ENCODE results near the gene KIRREL1. TPM values are rescaled to one million over a fixed set of nuclear protein-coding genes. Genes with fewer than 3 reads are reported as not detected.

The KIRREL1 gene
- total RNA-seq, 1 donor, result 174 TPM

- H3K4me2 ChIP-seq (ENCODE audit: insufficient read depth, low read length), result no peak overlapping the region
- no peaks in the 10 kb centered on the region for H4K20me1 ChIP-seq (ENCODE audit: insufficient read depth, low read length)
- no peak overlapping the region for H2AFZ ChIP-seq (ENCODE audit: low read length)
- H3K4me3 ChIP-seq (ENCODE audit: insufficient read depth, low read length), result no peak overlapping the region
- no peak for DNase-seq (ENCODE audit: insufficient read length, low spot score, missing footprints)
- no peak overlapping the region for H3K27ac ChIP-seq (ENCODE audit: low read depth, low read length)
- no peaks in the 10 kb centered on the region for H3K4me1 ChIP-seq (ENCODE audit: insufficient read depth, low read length)
- no peaks in the 10 kb centered on the region for H3K27me3 ChIP-seq (ENCODE audit: insufficient read depth, low read length)
- no peaks in the 10 kb centered on the region for H3K79me2 ChIP-seq (ENCODE audit: insufficient read depth, low read length)
- H3K9me3 ChIP-seq (ENCODE audit: low read depth, low read length), result no peaks in the 10 kb centered on the region
- H3K36me3 ChIP-seq (ENCODE audit: insufficient read depth, low read length), result no peaks in the 10 kb centered on the region
- no peak for TF ChIP-seq CTCF (IDR thresholded peaks at IDR 0.05; ENCODE audit: extremely low read depth, low read depth, low read length)
Observed at GRCh38 chr1:158131217-158131616, 137.8 kb downstream of the KIRREL1 start.

DNA sequence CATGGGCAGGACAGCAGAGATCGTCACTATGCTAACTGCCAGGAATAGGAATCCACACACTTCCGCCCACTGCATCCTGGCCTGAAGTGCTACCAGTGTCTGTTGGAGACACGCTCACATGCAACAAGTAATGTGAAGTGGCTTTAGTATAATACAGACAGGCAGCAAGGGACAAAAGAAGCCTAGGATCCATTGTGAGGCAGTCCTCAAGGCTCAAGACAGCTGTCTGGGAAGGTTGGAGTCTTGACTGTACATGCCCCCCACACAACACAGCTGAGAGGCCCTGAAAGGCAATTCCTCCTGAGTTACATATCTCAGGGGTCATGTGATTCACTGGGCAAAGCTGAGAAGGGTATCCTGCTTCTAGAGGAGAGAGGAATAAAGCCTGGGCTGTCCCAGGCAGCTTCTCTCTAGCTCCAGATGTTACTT is 147.3 kb downstream of the KIRREL1 start:
- Histone ChIP-seq H4K20me1 (ENCODE audit: insufficient read depth, low read length) (no peaks in the 10 kb centered on the region), H3K27me3 (ENCODE audit: insufficient read depth, low read length) (peaks cover 4% of the 10 kb centered on the region), H3K27ac (ENCODE audit: low read depth, low read length) (no peak overlapping the region), H3K9me3 (ENCODE audit: low read depth, low read length) (no peaks in the 10 kb centered on the region), H3K4me2 (ENCODE audit: insufficient read depth, low read length) (no peak overlapping the region), H3K4me3 (ENCODE audit: insufficient read depth, low read length) (no peak overlapping the region), H2AFZ (ENCODE audit: low read length) (peak overlapping the region; percentile 2), H3K36me3 (ENCODE audit: insufficient read depth, low read length) (no peaks in the 10 kb centered on the region), H3K4me1 (ENCODE audit: insufficient read depth, low read length) (no peaks in the 10 kb centered on the region), H3K79me2 (ENCODE audit: insufficient read depth, low read length) (no peaks in the 10 kb centered on the region)
- TF ChIP-seq CTCF (IDR thresholded peaks at IDR 0.05; ENCODE audit: extremely low read depth, low read depth, low read length), result no peak
- DNase-seq (ENCODE audit: insufficient read length, low spot score, missing footprints), result no peak

DNA sequence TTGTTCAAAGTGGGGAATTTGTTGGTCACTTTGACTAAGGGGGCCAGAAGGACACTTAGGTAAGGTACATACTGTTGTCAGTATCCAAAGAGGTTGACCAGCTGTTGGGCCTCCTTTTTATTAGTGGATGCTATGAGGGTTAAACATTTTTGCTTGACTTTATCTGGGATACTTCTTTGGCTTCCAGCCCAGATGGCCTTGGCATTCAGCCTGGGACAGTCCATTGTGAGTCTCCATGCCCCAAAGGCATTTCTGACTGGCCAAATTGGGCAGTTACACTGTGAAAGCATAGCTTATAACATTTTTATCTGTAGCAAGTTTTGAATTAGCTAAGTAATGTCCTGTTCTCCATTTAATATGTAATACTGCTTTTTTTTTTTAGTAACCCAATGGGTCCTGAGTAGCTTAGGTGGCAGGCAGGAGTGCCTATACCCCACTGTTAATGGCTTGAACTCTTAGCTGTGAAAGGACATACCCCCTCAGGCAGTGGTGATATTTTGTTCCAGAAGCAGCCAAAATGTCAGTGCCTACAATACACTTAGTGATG is 151.8 kb downstream of the KIRREL1 start:
- H3K4me3 ChIP-seq (ENCODE audit: insufficient read depth, low read length), result no peak overlapping the region
- no peak overlapping the region for H3K27ac ChIP-seq (ENCODE audit: low read depth, low read length)
- no peak overlapping the region for H3K4me2 ChIP-seq (ENCODE audit: insufficient read depth, low read length)
- H4K20me1 ChIP-seq (ENCODE audit: insufficient read depth, low read length), result no peaks in the 10 kb centered on the region
- no peak overlapping the region for H2AFZ ChIP-seq (ENCODE audit: low read length)
- H3K79me2 ChIP-seq (ENCODE audit: insufficient read depth, low read length), result no peaks in the 10 kb centered on the region
- TF ChIP-seq CTCF (IDR thresholded peaks at IDR 0.05; ENCODE audit: extremely low read depth, low read depth, low read length), result no peak
- peaks cover 13% of the 10 kb centered on the region for H3K4me1 ChIP-seq (ENCODE audit: insufficient read depth, low read length)
- no peaks in the 10 kb centered on the region for H3K36me3 ChIP-seq (ENCODE audit: insufficient read depth, low read length)
- no peaks in the 10 kb centered on the region for H3K27me3 ChIP-seq (ENCODE audit: insufficient read depth, low read length)
- no peaks in the 10 kb centered on the region for H3K9me3 ChIP-seq (ENCODE audit: low read depth, low read length)
- no peak for DNase-seq (ENCODE audit: insufficient read length, low spot score, missing footprints)

GRCh38 chr1:158146165-158146564 is 152.7 kb downstream of the KIRREL1 start:
- no peak for DNase-seq (ENCODE audit: insufficient read length, low spot score, missing footprints)
- no peak overlapping the region for H3K4me2 ChIP-seq (ENCODE audit: insufficient read depth, low read length)

More at GRCh38 chr1:158146165-158146564, 152.7 kb downstream of the KIRREL1 start:
- no peak for TF ChIP-seq CTCF (IDR thresholded peaks at IDR 0.05; ENCODE audit: extremely low read depth, low read depth, low read length)
- Histone ChIP-seq H3K27me3 (ENCODE audit: insufficient read depth, low read length) (no peaks in the 10 kb centered on the region), H2AFZ (ENCODE audit: low read length) (no peak overlapping the region), H3K79me2 (ENCODE audit: insufficient read depth, low read length) (no peaks in the 10 kb centered on the region), H3K36me3 (ENCODE audit: insufficient read depth, low read length) (no peaks in the 10 kb centered on the region), H3K9me3 (ENCODE audit: low read depth, low read length) (no peaks in the 10 kb centered on the region), H3K4me3 (ENCODE audit: insufficient read depth, low read length) (no peak overlapping the region), H4K20me1 (ENCODE audit: insufficient read depth, low read length) (no peaks in the 10 kb centered on the region), H3K27ac (ENCODE audit: low read depth, low read length) (no peak overlapping the region), H3K4me1 (ENCODE audit: insufficient read depth, low read length) (peaks cover 13% of the 10 kb centered on the region)
